Measurements from ENCODE around the gene SLC15A3.
"Not testable (repeated sequence)": the region's sequence is repeated elsewhere in the genome, so short reads cannot be mapped to it uniquely, and the experiment has no call there.

The SLC15A3 gene

DNA sequence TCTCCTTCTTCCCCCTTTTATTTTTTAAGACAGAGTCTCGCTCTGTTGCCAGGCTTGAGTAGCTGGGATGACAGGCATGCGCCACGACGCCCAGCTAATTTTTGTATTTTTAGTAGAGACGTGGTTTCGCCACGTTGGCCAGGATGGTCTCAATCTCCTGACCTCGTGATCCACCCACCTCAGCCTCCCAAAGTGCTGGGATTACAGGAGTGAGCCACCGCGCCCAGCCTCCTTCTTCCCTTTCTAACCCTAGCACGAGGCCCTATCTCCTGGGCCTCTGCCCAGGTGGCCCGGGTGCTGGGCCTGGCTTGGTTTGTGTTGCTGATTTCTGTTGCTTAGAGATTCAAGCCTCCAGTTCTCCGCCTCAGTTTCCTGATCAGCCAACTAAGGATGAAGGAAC is 22.3 kb upstream of the SLC15A3 start:
- DNase-seq: not testable (repeated sequence)

DNA sequence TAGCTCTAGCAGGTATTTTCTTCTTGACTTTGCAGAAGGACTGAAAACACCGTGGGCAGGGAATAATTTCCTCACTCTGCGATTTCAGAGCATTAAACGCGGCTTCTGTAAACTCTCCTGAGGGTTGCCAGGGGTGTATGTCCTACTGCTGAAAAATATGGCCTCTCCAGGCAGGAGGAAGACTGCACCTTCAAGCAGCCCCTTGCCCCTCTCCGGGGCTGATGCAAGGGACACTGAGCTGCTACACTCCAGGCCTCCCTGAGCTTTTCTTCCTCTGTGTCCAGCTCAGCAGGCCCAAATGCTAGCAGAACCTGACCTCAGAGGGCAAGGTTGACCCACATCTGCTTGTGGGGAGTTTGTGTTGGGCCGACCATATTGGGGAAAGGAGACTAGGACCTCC is 21.7 kb upstream of the SLC15A3 start:
- no peak for DNase-seq

DNA sequence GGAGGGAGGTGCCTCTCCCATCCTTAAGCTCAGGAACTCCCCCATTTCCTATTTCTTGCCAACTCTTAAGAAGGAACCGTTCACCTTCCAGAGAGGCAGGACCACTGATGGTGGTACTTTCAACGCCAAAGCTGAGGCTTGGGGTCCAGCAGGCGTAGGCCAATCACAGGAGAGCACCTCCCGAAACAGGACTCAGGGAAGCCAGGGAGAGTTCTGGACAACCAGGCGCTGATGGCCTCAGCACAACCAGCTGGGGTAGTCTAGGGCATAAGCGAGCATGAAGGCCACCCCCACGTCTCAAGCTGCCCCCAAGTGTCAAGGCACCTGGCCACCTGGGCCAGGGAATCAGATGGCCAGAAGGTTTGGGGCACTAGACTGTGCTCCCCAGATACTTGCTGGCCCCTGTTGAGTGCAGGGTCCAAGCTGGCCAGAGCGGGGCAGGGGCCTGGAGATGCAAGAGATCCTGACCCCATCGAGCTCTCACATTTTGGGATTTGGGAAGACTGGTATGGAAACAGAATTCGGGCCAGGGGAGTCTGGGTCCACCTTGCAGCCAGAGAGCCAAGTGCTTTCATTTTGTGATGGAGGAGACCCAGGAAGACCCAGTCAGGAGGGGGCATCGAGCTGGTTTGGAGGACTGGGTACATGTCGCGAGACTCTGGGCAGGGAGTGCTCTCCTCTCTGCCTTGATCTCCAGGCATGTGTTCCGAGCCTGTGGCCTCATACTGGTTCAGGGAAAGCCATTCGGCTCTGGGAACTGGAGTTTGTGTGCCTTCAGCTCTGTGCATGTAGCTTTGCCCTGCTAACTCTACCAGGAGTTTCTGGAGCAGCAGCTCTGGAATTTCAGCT is 20.4 kb upstream of the SLC15A3 start:
- DNase-seq: no peak

DNA sequence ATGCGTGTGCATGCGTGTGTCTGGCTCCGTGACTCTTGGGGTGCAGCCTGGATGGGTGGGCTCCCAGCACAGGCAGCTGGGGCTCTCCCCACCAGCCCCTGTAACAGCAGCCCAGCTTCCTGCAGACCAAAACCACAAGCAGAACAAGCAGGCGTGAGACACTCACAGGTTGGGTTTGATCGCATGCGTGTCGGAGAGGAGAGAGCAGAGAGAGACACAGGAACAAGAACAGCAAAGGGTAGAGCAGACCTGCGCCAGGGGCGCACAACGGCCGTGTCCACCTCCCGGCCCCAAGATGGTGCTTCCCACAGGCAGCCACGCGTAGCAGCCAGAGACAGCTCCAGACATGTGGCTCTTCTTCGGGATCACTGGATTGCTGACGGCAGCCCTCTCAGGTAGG is 19.5 kb upstream of the SLC15A3 start, which contains the start of gene CD6:
Gene CD6 (plus strand): TSS at position 161 of the 400 bp plus-strand sequence. CDS start 186 bp downstream, at position 347.
- no peak for DNase-seq

DNA sequence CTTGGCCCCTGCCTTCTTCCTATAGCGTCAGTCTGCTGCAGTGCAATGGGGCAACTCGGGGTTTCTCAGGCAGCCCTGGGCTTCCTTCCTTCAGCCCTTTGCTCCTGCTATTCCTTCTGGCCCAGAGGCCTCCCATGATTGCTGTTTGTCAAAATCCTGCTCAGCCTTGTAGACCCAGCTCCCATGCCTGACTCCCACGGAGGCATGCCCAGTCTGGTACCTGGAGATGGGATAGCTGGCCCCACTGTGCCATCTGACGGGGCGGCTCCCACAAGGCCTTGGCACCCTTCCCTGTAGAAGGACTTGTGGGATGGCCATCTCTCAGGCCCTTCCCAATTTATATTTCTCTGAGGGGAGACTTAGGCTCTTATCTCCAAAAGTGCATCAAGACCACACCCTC is 18.9 kb upstream of the SLC15A3 start:
- DNase-seq: no peak

DNA sequence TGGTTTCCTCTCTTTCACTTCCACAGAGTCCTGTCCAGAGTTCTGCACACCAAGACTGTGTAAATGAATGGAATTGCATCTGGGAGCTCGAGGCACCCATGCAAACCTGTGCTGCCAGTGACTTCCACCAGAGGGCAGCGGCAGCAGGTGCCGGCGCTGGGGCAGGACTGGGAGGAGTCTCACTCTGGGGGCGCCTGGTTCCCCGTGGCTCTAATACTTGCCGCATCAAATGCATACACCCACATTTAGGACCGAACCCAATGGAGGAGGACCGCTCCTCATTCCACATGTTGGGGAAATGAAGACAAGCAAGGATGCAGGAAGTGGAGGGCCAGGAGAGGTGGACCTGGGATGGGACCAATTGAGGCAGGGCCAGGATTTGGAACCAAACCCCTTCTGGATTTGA is 18.4 kb upstream of the SLC15A3 start:
- DNase-seq: peak; percentile 15

DNA sequence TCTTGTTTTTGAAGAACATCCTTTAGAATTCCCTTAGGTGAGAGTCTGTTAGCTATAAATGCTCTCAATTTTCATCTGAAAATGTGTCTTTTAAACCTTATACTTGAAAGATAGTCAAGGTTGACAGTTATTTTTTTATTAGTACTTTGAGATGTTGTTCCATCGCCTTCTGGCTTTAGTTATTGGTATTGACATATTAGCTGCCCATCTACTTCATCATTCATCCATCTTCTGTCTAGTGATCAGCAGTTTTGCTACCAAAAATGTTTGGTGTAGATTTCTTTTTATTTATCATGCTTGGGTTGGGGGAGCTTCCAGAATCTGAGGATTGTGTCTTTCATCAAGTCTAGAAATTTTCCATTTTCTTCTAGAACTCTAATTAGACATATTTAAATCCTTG is 16.2 kb upstream of the SLC15A3 start:
- no peak for DNase-seq

DNA sequence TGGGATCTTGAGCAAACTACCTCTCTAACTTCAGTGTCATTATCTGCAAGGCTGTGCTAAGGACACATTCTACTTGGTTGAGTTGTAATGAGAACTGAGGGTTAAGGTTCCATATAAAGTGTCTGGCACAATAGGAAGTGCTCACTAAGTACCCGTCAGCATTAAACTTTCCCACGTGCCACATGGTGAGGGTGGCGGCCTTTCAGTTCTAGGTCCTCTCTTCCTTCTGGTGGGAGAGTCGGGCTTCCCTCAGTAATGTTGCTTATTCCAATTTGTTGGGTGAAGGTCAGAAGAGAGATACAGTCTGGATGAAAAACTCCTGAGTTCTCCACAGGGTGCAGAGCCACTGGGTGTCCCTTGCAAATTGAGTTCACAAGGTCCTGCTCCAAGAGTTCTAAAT is 14.9 kb upstream of the SLC15A3 start:
- DNase-seq: no peak

DNA sequence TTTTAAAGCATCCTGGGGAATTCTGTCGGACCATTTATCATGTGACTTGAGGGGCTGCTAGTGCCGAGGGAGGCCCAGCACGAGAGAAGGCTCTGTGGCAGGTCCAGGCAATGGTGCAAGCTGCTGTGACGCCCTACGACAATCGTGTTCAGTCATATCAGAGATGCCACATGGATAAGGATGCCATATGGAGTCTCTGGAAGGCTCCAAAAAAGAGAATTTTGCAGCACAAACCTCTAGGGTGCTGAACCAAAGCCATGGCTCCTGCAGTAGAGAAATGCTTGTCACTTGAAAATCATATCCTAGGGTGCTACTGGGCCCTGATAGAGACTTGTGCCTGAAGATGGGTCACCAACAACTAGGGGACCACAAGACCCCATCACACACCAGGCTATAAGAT is 12.8 kb upstream of the SLC15A3 start:
- DNase-seq: no peak

DNA sequence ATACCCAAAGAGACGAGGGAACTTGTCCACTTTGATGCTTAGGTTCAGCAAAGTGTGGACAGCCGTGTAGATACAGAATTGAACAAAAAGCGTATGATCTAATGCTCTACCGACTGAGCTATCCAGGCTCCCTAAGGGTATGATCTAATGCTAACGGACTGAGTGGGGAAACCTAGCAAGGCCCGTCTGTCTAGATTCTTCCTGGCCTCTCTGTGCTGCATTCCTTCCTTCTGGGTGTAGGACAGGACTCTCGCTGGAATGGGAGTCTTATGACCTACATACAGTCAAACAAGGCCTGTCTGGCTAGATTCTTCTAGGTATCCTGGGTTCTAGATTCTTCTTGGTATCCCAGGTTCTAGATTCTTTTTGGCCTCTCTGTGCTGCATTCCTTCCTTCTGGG is 8.4 kb upstream of the SLC15A3 start:
- DNase-seq: no peak

DNA sequence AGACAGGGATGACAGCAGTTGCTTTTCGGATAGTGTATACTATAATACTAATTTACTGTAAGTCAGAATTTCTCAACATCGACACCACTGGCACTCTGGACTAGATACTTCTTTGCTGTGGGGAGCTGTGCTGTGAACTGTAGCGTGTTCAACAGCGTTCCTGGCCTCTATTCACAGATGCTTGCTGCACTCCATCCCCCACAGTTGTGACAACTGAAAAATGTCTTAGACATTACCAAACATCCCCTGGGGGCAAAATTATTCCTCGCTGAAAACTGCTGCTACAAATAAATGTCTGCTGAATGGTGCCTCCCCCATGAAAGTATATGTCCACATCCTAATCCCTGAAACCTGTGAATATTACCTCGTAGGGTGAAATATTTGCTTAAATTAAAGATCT is 7.5 kb upstream of the SLC15A3 start:
- no peak for DNase-seq

DNA sequence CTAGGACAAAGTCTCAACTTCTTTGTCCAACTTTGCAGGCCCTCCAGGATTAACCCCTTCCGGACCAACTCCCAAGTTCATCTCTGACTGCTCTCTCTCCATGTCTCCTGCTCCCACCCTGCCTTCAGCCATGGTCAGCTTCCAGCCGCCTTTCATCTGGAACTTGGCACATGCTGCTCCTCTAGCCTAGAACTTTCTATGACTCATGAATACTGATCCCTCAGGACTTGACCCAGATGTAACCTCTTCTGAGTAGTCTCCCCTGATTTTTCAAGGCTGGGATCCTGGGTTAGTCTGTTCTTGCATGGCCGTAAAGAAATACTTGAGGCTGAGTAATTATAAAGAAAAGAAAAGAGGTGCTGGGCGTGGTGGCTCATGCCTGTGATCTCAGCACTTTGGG is 5.2 kb upstream of the SLC15A3 start:
- no peak for DNase-seq

DNA sequence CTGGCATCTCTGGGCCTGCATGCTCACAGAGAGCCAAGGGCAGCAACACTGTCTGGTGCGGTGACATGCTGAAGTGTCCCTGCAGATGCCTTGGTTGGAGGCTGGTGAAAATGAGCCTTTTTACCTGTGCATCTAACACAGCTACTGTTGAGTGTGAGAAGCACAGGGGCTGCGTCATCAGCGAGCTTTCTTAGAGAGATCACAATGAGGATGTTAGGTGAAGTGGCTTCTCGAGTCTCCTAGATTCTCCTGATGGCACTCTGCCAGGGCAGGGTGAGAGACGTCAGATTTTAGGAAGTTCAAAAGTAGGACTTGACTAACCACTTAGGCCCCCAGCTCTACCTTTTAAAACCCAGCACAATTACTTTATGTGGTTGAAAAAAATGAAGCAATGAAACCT is 3.6 kb upstream of the SLC15A3 start:
- DNase-seq: no peak

DNA sequence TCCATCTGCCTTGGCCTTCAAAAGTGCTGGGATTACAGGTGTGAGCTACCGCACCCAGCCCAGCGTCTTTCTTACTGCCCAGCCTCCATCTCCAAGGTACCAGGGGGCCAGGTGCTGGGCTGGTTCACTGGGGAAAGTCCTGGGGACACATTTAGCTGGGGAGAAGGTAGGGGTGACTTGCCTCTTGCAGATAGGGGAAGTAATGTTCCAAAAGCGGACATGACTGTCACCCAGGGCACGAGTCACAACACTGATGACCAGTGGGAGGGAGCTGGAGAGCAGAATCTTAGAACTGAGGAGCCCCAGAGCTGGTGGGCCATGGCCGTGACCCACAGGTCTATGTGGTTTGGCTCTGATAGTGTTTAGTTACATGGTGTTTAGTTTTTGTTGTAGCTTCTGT is 2.4 kb upstream of the SLC15A3 start:
- no peak for DNase-seq

DNA sequence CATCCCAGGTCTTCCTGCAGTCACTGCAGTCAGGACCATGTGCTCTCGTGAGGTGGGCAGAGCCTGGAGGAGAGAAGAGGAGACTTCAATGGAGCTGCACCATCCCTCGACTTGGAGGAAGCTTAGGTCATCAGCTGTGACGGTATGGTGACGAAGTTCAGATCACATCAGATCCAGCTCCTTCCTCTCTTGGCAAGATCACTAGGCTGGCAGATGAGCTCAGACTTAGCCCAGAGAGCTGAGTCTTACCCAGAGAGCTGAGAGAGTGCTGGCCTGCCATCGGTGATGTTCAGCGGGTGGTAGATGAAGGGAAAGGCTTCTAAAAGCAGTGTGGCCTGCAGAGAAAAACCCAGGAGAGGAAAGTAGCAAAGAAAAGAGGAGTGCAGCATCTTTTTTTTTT is 1.8 kb upstream of the SLC15A3 start:
- DNase-seq: no peak

DNA sequence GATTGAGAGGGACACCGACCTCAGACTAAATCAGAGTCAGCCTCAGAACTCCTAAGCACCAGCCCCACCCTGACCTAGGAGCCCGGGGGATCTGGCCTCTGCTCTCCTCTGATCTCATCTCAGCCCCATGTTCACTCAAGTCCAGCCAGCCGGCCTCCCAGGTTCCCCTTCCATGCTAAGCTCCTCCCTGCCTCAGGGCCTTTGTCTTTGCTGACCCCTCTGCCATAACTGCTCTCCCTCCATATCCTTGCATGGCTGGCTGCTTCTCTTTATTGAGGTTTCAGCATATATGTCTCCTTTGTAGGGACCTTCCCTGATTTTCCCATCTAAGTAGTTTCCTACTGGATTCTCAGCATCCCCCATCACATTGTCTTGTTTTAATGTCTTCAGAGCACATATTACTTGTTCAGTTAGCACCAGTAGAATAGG is 780 bp upstream of the SLC15A3 start:
- no peak for DNase-seq

DNA sequence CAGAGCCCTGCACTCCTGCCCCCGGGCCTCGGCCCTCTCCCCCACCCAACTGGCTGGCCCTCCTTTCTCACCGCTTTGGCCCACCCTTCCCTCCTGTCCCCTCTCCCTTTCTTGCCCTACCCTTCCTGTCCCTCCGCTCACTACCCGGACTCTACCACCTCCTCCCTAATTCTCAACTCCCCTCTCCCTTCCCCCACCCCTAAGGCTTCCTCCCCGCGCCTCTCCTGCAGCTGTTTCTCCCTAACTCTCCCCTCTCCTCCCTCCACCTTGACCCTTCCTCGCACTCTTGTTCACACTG is 421 bp downstream of the SLC15A3 start:
- DNase-seq: no peak

DNA sequence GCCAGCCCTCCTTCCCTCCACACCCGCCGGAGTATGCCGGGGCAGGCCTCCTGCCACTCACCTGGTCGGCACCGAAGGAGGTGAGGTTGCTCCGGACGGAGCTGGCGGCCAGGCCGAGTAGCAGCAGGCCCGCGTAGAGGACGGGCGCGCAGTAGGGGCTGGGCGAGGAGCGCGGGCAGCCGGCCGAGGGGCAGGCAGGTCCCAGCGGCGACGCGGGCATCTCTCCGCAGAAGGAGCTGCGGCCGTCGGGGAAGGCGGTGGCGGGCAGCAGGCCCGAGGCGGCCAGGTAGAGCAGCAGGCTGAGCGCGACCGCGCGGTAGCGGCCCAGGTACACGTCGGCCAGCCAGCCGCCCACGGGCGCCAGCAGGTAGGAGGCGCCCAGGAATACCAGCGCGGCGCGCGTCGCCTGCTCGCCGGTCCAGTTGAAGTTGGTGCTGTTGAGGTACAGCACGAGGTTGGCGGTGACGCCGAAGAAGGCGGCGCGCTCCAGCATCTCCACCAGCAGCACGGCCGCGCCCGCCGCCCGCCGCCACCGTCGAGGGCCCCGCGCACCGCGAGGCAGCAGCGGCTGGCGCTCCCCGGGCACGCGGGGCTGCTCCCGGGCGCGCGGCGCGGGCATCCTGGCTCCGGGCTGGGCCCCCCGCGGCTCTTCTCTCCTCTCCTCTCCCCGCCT is 907 bp downstream of the SLC15A3 start:
- DNase-seq: no peak

DNA sequence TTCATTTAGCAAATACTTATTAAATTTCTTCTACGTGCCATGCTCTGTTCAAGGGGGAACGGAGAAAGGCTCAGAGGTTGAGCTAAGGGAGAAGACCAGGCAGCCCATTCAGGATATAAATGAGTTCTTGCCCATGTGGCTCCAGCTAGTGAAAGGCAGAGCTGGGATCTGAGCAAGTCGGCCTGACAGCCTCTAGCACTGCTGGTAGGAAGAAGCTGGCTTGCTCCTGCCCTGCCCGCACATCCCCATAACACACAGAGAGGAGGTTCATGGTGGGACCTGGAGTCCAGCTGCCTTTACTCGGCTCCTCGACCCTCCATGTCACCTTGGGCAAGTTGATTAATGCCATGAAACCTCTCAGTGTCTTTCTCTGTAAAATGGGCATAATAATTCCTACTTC is 2.0 kb downstream of the SLC15A3 start:
- DNase-seq: no peak

DNA sequence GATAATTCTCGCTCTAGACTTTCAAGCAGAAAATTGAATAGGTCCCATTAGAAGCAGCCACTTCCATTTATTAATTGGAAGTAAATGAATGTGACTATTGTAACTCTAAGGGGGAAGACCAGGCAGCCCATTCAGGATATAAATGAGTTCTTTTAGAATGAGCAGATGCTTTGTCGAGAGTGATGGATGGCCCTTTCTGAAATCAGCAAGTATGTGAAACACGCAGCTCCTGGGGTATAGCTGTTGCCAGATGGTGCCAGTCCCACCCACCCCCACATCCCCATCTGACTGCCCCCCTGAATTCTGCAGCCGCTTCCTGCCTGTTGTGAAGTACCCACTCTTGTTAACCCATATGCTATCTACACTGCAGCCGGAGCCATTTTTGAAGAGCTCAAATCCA is 3.7 kb downstream of the SLC15A3 start:
- no peak for DNase-seq

DNA sequence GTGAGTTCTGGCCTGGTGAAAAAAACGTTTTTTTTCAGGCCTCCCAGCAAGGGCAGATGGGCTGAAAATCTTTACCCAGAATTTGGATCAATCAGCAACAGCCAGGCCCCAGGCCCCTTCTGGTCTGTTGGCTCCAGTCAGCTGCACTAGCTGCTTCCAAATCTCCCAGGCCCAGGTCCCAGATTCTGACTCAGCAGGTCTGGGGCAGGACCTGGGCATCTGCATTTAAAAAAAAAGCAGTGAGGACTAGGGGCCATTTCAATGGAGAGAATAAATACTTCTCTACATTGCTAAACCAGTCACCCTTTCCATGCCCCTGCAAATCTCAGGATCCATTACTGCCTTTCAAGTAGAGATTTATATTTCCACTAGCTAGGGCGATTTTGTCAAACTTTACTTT is 4.3 kb downstream of the SLC15A3 start:
- DNase-seq: no peak

DNA sequence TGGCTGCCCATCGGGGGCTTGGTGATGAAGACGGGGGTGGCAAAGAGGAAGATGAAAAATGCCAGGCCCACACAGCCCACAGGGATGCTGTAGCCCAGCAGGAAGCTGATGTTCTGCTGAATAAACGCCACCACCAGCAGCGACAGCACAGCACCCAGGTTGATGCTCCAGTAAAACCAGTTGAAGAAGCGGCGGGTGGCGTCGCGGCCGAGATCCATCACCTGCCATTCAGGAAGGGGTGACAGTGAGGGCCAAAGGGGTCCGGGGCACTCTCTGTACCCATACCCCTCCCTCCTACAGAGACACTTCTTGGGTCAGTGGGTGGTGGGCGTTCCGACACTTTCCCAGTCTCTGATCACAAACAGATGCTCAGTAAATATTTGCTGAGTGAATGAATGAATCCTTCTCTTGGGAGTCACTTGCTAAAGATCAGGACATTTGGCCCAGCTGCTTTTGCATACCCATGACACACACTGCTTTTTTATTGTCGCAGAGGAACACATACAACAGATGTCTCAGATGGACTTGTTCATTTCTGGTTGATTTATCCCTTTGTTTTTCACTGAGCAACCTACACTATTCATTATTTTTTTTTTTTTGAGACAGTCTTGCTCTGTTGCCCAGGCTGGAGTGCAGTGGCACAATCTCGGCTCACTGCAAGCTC is 5.2 kb downstream of the SLC15A3 start:
- DNase-seq: peak; percentile 75

DNA sequence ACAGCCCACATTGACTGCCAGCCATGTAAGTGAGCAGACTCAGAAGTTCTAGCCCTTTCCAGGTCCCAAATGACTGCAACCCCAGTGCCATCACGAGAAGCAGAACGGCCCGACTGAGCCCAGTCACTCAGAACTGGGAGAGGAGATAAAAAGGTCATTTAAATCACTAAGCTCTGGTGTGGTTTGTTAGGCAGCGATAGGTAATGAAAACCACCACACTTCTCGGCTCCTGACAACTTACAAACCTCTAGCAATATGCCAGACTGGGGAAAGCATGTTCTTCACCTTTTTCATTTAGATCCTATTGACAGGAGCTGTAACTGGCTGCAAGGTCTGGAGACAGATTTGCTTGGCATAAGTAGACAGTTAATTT is 6.7 kb downstream of the SLC15A3 start:
- DNase-seq: no peak
